C4-2B (cell line): ENCODE measurements around the gene ADM2.
"Not testable (repeated sequence)": the region's sequence is repeated elsewhere in the genome, so short reads cannot be mapped to it uniquely, and the experiment has no call there.

Experiments
- H3K27ac ChIP-seq: fragments of 450-650 bp; 2 replicates; pipeline ENCODE4 v1.5.1; 2017
- CTCF ChIP-seq: fragments of 450-650 bp; conservative IDR thresholded peaks from 2 replicates; pipeline ENCODE4 v1.5.1; 2017; ENCODE audit warnings: mild to moderate bottlenecking
- ZFX ChIP-seq: fragments of 450-650 bp; IDR thresholded peaks from 2 replicates; pipeline ENCODE4 v1.6.1; 2017

ADM2 gene

DNA sequence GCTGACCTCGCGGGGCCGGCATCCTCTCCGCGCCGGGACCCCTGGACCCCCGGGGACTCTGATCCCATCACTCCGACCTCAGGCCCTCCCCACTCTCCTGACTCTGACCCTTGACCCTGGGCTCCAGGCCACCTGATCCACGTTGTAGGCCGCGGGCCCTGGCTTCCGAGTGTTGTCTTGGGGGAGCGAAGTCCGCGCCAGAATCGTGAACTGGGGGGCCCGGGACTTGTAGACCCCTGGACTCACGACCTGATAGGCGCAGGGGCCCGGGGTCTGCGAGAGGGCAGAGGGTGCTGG, 49.2 kb downstream of the ADM2 start:
- TF ChIP-seq CTCF (no peak), ZFX (peak; percentile 35; the same call in 1 of the 2 replicates)
- peak overlapping the region; percentile 98 for H3K27ac ChIP-seq

- H3K27ac ChIP-seq: peak overlapping the region; percentile 98
Observed at GRCh38 chr22:50530877-50531545, 49.7 kb downstream of the ADM2 start.

DNA sequence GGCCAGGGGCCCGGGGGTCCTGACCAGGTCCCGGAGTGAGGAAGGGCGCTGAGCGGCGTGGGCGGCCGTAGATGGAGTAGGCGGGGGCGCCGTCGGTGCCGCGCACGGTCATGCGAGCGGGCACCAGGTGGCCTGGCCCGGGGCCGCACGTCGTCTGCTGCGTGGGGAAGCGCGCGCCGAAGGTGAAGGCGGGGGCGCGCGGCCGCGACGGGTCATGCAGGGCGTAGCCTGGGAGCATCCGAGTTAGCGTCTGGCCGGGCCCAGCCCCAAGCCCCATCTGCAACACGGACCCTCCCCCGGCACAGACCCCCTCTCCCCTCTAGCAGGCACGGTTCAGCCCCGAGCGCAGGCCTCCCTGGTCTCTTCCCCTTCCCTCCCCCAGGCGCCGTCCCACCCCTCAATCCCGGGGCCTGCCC, 50.2 kb downstream of the ADM2 start:
- peak overlapping the region; percentile 98 for H3K27ac ChIP-seq
- no peak for TF ChIP-seq CTCF
- no peak for TF ChIP-seq ZFX

More at GRCh38 chr22:50530877-50531545, 49.7 kb downstream of the ADM2 start:
- no peak for TF ChIP-seq CTCF
- no peak; the same call in 1 of the 2 replicates for TF ChIP-seq ZFX

- peak overlapping the region; percentile 98 for H3K27ac ChIP-seq
- TF ChIP-seq CTCF: no peak
- TF ChIP-seq ZFX: peak; percentile 55; the same call in 1 of the 2 replicates
Observed at GRCh38 chr22:50531962-50532674, 50.8 kb downstream of the ADM2 start.

DNA sequence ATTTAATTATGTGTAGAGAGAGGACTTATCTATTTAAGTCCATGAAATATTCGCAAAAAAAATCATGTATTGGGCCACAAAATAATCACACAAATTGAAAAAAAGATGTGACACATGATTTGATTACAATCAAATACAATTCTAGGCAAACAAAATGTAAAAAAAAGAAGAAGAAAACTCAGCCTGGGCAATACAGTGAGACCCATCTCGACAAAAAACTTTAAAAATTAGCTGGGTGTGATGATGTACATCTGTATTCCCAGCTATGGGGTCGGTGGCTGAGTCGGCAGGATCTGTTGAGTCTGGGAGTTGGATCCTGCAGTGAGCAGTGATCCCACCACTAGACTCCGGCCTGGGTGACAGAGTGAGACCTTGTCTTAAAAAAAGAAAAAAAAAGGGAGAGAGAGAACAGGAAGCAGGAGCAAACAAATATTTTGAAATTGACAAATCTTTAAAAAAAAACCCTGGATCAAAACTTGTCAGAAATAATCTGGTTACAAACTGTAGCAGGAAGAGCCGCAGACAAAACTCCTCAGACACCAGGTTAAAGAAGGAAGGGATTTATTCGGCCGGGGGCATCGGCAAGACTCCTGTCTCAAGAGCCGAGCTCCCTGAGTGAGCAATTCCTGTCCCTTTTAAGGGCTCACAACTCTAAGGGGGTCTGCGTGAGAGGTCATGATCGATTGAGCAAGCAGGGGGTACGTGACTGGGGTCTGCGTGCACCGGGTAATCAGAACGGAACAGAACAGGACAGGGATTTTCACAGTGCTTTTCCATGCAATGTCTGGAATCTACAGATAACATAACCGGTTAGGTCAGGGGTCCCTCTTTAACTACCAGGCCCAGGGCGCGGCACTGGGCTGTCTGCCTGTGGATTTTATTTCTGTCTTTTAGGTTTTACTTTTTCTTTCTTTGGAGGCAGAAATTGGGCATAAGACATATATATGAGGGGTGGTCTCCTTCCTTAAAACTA, 51.8 kb downstream of the ADM2 start:
- TF ChIP-seq ZFX (no peak), CTCF (no peak)
- no peak overlapping the region; the same call in 1 of the 2 replicates for H3K27ac ChIP-seq

GRCh38 chr22:50533856-50534711, 52.7 kb downstream of the ADM2 start:
- H3K27ac ChIP-seq: not testable (repeated sequence)

GRCh38 chr22:50535113-50535512, 53.8 kb downstream of the ADM2 start:
- TF ChIP-seq CTCF: no peak
- TF ChIP-seq ZFX: no peak
- no peak overlapping the region for H3K27ac ChIP-seq
